ENCODE measurements around the gene CLN5. TPM values are rescaled to one million over a fixed set of nuclear protein-coding genes. Genes with fewer than 3 reads are reported as not detected.
"Not testable (repeated sequence)": the region's sequence is repeated elsewhere in the genome, so short reads cannot be mapped to it uniquely, and the experiment has no call there.

Gene CLN5
- total RNA-seq, 1 donor from 2014 or later = 25.7 TPM

DNA sequence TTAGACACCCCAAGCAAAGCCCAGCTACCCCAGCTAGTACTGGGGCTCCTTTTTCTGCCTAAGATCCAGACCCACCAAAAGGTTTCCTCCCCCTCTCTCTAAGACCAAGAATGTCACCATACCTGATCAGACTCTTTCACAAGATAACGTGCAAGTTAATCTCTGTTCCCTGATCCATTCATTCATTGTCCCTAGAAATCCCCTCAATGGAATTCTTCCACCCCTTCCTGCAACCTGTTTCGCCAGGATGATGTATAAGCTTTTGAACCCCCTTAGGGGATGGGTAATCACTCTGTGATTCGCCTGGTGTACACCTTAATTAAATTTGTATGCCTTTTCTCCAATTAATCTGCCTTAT lies 17.3 kb upstream of the CLN5 start:
- no peak for DNase-seq (ENCODE audit: low read depth)

DNA sequence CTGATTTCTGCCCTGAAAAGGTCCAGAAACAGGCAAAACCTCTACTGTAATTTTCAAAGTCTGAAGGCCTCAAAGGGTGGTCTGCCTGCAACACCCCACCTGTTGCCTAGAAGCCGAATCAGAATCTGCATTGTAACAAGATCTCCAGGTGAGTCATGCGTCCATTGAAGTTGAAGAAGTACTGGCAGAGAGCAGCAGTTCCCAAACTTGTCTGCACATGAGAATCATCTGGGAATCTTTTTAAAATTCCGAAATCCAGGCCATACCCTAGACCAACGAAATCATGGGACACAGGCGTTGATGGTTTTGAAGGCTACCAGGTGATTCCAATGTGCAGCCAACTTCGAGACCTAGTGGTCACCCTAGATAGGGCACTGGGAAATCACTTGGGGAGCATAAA lies 16.0 kb upstream of the CLN5 start:
- DNase-seq (ENCODE audit: low read depth) = no peak

DNA sequence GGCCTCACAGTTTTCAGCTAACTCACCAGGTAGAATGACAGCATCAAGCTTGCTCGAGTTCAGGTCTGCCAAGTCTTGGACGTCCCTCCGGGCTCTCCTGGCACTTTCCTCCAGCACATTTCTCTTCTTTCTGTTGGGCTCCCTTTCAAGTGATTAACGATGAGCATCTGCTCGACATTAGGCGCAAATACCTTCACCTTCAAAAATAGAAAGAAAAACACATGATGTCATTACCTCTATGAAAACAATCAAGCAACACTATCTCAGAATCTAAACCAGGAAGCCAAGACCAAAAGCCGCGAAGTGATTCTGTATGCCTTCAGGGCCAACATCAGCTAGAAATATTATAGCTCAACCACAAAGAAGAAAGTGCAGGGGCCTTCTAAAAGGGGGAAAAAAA lies 15.4 kb upstream of the CLN5 start:
- DNase-seq (ENCODE audit: low read depth) = no peak

DNA sequence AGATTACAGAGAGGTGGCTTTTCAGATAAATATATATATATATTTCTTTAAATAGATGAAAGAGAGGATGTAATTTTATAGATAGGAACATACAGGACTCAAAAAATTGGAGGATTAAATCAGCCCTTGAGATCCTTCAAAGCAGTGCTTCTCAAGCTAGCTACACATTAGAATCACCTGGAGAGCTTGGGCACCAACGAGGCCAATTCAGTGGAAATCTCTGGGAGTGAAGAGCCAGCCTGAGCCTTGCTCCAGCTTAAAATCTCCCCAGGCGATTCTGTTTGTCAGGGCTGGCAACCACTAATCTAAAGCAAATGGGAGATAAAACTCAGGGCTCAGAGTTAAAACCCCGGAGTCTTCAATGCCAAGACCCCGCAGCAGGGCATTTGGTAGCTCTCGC lies 15.0 kb upstream of the CLN5 start:
- DNase-seq (ENCODE audit: low read depth) = no peak

DNA sequence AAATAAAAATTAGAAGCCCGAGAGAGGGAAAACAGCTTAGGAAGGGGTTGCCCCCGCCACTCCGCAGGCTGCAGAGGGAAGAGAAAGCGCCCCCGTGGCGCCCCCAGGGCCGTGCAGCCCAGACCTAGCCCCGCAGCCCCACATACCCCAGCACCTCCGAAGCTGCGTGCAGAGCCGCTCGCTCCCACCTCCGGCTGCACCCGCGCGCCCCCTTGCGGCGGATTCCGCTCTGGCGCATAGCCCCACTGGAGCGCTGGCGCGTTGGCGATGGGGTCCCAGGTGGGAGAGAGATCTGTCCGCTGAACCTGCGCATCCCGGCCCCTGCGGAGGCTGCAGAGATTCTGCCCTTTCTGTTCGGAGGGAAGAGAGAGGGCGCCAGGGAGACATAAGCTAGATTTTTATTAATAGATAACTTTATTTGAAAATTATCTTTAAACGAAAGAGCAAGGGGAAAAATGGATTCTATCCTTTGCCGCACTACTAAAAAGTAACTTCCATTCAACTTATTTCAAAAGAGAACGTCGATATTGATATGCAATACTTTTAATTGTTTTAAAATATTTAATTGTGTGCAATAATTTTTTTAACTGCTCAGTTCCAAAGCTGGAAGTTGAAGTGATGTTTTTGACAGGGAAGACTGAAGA lies 11.7 kb upstream of the CLN5 start:
- peak; percentile 66 for DNase-seq (ENCODE audit: low read depth)

DNA sequence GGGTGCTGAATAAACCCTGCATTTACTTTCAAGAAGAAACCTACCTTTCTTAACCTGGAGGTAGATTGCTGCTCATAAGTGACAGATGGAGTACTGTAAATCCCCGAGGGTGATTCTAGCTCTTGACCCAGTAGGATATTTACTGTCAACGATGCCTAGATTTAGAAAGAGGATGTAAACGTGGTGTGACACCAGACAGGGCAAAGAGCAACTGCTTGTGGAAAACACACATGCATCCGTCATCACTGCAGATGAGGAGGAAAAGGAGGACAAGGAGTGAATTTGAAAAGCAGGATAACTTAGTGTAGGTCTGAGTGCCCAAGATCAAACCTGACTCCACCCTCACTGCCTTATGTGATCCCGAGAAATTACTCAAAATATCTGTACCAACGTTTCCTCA lies 9.8 kb upstream of the CLN5 start:
- no peak for DNase-seq (ENCODE audit: low read depth)

DNA sequence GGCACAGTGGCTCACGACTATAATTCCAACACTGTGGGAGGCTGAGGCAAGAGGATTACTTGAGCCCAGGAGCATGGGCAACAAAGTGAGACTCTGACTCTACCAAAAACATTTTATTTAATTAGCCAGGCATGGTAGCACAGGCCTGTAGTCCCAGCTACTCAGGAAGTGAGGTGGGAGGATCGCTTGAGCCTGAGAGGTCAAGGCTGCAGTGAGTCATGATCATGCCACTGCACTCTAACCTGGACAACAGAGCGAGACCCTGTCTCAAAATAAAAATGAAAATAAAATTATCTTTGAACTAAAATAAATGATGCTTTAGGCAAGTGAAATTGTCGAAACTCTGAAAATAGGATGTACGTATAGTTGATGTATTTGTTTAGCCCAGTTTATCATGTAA lies 8.2 kb upstream of the CLN5 start:
- no peak for DNase-seq (ENCODE audit: low read depth)

DNA sequence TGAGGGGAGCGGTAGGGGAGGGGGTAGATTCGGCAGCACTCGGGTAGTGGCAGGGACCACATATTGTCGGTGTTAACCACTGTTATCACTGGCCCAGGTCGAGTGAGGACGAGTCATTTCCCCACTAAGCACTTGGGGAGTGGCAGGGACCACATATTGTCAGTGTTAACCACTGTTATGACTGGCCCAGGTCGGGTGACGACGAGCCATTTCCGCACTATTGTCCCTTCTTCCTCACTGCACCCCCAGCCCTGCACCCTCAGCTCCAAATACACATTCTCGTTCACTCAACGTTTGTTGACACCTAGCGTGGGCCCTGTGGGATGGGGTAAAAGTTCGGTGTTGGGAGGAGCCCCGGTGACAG lies 467 bp upstream of the CLN5 start:
- peak; percentile 78 for DNase-seq (ENCODE audit: low read depth)

DNA sequence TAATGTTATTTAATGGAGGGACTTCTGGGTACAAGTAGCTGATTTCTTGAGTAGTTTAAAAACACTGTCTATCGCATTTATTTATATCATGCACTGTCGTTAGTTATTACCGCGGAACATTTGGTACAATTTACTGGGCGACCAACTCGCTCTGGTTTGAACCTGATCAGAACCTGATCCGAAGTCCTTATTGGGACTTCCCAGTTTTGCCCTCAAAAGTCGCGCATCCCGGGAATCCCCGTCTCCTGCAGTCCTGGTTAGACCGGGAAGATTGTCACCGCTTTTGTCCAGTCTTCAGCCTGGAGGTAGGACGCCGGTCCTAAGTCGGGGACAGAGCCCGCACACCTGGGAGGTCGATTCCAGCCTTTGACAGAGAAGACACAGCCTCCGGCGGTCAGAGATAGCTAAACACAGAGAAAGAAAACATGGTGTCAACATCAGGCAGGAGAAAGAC lies 694 bp downstream of the CLN5 start:
- peak; percentile 56 for DNase-seq (ENCODE audit: low read depth)

DNA sequence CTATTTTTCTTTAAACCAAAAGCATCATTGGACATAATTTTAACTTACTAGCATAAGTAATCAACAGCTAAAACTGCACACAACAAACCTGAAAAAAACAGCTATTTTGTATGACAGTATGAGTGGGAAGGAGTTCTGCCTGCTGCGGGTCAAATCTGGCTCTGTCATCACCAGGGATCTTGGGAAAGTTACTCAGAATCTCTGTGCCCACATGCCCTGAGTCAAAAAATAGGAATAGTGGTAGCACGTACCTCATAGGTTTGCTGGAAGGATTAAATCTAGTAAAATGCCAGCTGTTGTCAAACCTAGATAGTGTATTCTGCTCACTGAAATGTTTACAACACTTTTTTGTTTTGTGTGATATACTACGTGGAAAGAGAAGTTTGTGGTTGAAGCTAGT lies 1.1 kb downstream of the CLN5 start:
- DNase-seq (ENCODE audit: low read depth) = peak; percentile 57

DNA sequence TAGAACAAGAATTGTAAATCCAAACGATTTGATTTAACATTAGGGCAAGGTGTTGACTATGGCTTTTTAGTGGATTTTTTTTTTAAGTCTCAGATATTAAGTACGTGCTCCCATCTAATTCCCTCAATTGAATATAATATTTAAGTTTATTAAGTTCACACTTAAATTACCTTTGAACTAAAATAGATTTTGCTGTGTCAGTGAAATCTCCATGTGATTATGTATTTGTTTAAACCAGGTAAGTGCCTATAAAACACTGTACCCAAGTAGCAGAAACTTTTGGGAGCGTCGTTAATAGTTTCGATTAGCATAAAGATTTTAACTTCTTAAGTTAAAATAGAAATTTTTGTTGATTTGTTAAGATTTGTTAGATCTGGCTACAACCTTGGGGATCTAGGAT lies 1.6 kb downstream of the CLN5 start:
- DNase-seq (ENCODE audit: low read depth) = no peak

DNA sequence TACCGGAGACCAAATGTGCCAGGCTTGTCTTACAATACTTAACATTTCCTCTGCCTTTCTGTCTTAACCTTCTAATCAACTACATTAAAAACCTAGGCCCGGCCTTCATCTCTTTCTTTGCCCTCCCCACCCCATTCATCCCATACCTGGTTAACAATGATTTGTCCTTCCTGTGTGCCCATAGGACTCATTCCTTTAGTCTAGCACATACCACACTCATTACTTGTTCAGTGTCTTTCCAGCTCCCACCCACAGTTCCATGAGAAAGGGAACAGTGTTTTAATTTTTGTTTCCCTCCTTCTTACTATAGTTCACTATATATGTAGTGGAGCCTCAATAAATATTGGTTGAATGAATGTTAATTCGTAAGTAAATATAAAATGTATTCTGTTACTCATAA lies 2.4 kb downstream of the CLN5 start:
- DNase-seq (ENCODE audit: low read depth) = no peak

DNA sequence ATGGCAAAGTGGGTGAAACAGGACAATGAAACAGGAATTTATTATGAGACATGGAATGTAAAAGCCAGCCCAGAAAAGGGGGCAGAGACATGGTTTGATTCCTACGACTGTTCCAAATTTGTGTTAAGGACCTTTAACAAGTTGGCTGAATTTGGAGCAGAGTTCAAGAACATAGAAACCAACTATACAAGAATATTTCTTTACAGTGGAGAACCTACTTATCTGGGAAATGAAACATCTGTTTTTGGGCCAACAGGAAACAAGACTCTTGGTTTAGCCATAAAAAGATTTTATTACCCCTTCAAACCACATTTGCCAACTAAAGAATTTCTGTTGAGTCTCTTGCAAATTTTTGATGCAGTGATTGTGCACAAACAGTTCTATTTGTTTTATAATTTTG lies 8.6 kb downstream of the CLN5 start:
- DNase-seq (ENCODE audit: low read depth) = peak; percentile 39

DNA sequence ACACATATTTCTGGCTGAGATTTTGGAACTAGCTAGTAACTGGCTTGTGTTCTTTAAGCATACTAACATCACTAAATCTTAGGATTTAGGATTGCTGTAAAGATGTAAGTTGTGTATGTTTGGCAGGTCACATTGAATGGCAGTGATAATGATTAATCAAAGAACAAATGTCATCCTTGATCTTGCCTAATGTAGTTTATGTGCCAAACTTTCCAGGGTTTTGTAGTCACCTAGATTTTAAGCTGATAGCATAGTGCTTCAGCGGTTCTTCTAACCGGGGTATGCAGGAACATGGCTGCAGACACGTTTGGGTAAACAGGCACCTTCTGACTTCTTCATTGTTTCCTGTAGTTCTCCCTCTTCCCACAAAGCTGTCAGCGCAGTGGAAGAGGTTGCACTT lies 9.7 kb downstream of the CLN5 start:
- DNase-seq (ENCODE audit: low read depth) = no peak

DNA sequence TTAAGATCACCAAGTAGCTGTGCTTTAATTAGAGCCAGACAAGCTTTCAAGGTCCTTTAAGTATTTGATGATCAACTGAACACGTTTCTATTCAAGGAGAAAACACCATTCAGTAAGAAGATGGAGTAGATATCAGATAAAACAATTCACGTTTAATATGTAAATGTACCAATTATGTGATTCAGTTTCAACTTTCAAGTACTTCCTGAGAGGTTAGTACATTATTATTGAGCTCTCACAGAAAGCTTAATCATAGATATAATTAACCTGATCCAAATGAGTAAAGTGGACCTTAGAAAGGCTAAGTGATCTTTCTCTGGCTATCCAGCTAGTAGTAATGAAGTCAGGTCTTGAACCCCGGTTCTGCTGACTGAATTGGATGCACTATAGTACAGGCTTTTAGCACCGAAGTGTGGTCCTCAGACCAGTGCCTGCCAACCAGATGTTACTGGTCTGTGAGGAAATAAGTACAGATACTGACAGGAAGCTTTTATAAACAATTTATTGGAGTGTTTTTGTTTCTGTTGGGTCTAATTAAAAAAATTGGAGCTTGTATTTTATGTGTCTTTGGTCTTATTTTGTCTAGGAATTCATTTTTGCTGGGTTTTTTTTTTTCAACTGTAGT lies 10.2 kb downstream of the CLN5 start:
- no peak for DNase-seq (ENCODE audit: low read depth)

DNA sequence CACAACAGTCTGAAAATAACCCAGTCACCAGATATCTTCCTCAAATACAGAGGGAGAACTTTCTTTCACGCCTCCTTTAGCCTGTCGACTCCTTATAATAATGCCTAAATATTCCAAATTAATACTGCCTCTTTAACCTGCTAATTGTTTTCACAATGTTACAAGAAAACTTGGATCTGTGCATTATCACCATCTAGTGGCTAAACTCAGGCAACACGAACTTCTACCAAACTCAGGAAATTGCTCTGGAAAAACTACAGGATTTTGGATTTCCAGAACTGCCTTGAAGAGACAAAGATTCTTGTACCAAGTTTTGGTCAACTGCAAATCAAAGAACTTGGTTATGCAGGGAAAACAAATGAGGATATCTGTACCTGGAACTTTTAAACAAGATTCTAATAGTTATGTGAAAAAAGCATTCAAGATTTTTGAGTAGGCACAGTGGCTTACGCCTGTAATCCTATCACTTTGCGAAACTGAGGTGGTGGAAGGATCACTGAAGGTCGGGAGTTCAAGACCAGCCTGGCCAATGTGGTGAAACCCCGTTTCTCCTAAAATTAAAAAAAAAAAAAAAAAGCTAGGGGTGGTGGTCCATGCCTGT lies 10.8 kb downstream of the CLN5 start:
- peak; percentile 41 for DNase-seq (ENCODE audit: low read depth)

DNA sequence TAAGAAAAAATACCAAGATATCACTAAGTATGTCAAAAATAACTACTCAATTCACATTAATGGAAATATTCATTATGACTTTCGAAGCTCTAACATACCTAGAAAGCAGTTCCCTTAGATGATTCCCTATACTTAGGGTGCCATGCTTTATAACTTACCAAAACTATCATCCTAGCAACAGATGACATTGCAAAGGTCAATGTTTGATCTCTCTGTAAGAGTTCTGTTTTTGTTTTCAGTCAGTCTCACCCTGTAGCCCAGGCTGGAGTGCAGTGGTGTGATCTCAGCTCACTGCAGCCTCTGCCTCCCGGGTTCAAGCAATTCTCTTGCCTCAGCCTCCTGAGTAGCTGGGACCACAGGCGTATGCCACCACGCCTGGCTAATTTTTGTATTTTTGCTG lies 16.5 kb downstream of the CLN5 start:
- DNase-seq (ENCODE audit: low read depth) = not testable (repeated sequence)

DNA sequence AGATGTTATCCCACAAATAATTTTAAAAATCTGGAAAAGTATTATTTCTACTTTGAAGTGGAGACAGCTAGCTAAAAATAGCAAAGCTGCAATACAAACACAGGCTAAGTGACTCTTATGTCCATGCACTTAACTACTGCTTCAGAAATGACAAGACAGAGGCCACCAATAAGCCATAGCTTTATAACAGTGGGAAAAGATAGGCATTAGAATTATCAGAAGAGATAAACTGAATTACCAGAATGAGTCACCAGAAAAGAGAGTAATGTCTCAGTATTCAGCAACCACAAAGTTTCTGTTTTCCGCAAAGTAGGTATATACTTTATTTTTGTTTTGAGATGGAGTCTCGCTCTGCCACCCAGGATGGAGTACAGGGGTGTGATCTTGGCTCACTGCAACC lies 17.1 kb downstream of the CLN5 start:
- no peak for DNase-seq (ENCODE audit: low read depth)

DNA sequence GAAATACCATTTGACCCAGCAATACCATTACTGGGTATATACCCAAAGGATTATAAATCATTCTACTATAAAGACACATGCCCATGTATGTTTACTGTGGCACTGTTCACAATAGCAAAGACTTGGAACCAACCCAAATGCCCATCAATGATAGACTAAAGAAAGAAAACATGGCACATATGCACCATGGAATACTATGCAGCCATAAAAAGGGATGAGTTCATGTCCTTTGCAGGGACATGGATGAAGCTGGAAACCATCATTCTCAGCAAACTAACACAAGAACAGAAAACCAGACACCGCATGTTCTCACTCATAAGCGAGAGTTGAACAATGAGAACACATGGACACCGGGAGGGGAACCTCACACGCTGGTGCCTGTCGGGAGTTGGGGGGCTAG lies 17.8 kb downstream of the CLN5 start:
- not testable (repeated sequence) for DNase-seq (ENCODE audit: low read depth)

DNA sequence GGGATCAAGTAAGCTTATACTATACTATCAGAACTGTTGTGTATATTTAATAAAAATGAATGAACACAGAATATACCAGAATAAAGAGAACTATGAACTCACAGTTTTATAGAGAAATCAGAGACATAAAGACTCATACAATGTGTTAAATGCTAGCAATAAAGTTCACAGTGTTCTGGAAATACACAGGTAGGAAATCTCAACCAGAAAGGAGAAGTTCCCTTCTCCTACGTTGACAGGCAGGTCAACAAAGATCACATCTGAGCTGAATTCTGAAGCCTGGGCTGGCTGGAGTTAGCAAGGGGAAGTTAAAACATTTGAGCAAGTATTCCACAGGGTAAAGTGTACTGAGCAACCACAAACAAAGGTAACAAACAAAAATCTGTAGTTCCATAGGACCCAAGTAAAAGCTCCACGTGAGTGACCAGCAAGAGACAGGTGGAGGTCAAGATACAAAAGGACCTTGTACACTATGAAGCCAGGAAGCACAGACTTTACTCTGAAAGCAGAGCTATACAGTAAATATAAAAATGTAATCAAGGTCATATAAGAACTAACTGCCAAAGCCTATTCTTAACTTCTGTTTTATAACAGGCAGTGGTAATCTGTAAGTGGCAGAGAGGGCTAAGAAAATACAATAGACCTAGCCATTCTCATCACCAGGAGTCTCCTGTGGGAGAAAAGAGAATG lies 22.1 kb downstream of the CLN5 start:
- DNase-seq (ENCODE audit: low read depth) = no peak

DNA sequence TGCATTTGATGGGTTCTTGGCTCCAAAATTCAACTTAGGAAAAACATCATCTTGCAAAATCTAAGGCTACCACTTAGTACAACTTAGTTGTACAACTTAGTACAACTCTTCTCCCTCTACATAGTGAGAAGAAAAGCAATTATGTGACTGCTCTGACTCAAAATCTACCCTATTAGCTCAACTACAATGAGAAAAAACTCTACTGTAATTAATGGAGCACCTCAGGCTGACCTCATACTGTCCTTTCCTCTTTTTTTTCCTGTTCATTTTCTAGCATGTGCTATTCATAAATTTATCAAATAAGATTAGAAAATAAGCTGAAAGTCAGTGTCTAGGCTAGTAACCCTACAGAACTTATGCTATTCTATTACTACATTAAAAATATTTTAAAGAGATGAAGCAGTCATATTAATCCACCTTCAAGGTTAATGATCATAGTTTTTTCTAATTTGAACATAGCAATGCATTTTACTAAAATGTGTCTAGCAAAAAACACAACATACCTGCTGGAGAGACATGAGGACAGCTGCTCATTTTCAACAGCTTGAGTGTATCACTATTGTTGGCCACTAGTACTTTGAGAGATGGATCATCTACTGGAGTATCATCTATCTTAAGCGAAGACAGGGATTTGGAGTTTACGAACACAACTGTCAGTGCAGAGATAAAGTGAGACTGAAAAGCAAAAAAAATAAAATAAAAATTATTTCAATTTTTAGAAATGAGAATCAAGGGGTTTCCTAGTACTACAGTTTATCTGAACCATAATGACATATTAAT lies 23.2 kb downstream of the CLN5 start:
- DNase-seq (ENCODE audit: low read depth) = no peak

Measured in myocyte (in vitro differentiated cells).